ENCODE results near the gene IMMP2L.
"Not testable (repeated sequence)": the region's sequence is repeated elsewhere in the genome, so short reads cannot be mapped to it uniquely, and the experiment has no call there.

The IMMP2L gene

DNA sequence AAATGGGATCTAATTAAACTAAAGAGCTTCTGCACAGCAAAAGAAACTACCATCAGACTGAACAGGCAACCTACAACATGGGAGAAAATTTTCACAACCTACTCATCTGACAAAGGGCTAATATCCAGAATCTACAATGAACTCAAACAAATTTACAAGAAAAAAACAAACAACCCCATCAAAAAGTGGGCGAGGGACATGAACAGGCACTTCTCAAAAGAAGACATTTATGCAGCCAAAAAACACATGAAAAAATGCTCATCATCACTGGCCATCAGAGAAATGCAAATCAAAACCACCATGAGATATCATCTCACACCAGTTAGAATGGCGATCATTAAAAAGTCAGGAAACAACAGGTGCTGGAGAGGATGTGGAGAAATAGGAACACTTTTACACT, 111.6 kb downstream of the IMMP2L start:
- DNase-seq = not testable (repeated sequence)

DNA sequence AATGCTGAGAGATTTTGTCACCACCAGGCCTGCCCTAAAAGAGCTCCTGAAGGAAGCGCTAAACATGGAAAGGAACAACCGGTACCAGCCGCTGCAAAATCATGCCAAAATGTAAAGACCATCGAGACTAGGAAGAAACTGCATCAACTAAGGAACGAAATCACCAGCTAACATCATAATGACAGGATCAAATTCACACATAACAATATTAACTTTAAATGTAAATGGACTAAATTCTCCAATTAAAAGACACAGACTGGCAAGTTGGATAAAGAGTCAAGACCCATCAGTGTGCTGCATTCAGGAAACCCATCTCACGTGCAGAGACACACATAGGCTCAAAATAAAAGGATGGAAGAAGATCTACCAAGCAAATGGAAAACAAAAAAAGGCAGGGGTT, 114.8 kb downstream of the IMMP2L start:
- DNase-seq = not testable (repeated sequence)

DNA sequence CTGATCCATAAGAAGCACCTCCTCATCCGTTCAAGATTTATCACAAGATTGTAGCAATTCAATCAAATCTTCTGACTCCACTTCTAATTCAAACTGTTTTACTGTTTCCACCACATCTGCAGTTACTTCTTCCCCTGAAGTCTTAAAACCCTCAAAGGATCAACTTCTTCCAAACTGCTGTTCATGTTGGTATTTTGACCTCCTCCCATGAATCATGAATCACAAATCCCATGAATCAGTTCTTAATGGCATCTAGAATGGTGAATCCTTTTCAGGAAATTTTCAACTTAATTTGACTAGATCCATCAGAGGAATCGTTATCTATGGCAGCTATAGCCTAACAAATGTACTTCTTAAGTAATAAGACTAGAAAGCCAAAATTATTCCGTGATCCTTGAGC, 122.3 kb downstream of the IMMP2L start:
- DNase-seq = no peak

DNA sequence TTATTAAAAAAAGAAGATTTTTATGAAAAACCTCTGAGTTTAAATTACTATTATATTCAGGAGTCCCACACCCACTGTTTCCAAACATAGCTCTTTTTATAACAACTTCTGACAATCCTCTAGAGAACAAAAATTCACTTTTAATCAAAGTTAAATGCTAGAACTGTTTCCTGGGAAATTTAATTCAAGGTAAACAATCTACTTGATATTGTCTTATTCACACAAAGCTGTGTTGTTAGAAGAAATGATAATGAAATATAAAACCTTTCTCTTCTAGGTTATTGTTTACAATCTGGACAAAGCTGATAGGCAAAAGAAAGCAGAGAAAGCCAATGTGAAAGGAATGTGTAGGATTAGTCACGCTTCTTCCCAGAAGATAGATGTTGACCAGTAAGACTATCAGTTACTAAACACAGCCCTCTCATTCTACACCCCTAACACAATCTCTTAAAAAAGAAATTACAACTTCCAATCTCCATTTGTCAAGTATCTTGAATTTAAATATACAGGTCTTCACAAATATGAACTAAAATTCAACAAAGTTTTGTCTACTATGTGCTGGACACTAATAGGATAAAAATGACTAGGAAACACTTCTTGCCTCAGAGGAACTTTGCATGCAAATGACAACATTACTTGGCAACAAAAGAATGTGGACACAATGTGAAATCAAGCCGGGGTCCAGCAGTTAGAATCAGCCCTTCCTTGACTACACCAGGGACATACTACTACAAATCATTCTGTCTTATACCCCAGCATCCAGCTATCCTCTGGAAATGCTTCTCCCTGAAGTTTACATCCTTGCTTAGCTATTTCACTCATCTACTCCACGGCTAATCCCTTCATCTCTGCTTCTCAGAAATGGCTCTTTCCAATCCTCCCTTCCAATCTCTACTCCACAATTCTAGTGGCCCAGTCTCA, 123.7 kb downstream of the IMMP2L start:
- DNase-seq = no peak

DNA sequence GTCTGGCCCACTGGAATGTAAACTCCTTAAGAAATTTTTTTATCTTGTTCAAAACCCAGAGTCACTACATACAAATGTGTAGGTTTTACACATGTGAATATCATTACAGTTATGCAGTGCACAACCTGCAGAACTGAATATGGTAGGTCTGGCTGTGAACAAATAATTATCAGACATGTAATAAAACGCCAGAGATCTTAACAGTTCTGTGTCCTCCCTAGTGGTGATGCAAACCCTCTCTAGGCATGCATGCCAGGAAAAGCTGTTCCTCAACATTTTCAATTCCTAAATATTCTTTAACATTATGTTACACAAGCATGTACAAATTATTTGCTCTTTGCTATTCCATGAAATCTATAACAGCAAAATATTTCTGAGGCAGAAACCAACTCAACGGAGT, 124.6 kb downstream of the IMMP2L start:
- no peak for DNase-seq

GRCh38 chr7:111436608-111437007, 125.7 kb downstream of the IMMP2L start:
- DNase-seq = no peak

DNA sequence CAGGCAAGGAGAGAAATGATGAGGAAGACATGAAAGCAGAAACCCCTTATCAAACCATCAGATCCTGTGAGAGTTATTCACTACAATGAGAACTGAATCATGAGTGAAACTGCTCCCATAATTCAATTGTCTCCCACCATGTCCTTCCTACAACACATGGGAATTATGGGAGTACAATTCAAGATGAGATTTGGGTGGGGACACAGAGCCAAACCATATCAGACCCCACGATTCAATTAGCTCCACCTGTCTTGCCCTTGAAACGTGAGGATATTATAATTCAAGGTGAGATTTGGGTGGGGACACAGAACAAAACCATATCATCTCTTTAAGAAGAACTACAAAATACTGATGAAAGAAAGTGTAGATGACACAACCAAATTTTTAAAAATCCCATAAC, 128.9 kb downstream of the IMMP2L start:
- DNase-seq = no peak

GRCh38 chr7:111429781-111430180, 132.5 kb downstream of the IMMP2L start:
- DNase-seq = no peak

DNA sequence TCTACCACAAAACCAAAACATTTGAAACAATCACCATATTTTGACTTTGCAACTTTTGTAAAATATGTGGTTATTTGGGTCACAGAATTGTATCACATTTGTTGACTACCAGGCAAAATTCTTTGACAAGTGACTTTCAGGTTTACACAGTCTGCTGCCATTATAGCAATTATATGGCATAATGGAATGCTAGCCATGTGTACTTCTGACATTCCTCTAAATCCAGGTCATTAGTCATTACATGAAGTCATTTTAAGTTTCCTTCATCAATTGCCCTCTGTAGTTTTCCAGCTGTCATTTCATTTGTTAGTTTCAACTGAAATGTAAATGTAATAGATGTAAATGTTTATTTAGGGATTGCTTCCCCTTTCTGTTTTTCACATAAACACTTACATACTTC, 137.5 kb downstream of the IMMP2L start:
- no peak for DNase-seq

GRCh38 chr7:111414374-111414773, 147.9 kb downstream of the IMMP2L start:
- no peak for DNase-seq

DNA sequence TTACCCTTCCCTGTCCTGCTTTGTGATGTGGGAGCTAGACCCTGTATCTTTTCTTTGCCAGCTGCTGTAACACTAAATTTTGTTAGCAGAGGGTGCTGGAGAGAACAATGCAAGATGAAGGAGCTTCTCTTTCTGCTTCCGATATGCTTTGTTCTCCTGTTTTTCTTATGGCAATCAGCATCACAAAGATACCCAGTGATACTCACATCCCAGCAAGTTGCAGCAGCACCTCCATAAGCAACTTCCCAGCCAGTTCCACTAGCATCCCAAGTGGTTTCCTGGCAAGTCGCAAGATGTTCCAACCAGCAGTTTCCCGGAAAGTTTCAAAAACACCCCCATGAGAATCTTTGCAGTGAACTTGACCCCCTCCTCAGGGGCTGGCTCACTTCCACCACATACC, 148.6 kb downstream of the IMMP2L start:
- no peak for DNase-seq

GRCh38 chr7:111410899-111411298, 151.4 kb downstream of the IMMP2L start:
- no peak for DNase-seq

DNA sequence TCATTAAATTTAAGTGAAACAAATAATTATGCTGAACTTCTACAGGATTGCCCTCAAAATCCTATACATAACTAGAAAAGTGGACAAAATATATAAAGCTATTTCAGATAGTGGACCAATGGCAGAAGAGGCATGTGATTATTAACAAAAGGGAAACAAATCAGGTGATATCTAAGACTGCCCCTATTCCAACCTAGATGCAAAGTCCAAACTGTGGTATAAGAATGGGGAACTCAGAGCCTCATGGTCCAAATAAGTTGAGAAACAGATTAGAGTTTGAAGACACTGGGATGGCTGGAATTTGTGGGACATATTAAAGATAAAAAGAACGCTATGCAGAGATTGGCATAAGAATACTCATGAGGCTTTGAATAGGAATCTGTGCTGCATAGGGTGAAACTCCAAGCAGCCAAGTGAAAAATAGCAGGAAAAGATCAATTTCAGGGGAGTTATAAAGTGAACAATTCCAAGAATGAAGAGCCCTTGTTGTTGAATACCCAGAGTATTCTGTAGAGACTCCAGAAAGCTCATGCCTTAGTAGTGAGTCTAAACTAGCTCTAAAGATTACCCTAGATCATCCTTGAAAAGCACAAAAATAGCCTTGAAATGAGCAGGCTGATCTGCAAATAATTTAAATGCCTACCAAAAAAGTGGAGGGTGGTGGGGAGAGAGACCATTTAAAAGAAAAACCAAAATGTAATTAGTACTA, 152.4 kb downstream of the IMMP2L start:
- DNase-seq = no peak

DNA sequence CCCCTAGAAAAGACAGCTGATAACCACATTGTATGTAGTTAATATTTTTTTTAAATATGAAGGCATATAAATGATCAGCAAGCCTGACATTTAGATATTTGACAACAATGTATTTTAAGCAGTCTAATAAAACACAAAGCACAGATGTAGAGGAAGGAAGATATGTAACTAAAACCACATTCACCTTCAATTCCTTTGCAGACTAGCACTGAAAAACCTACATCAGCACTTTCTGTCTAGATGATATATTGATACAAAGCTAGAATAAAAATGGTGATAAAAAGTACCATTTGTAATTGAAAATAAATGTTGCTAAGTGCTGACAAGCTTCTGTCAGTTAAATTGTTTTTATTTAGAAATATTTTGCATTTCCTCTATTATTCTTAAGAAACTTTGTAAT, 153.6 kb downstream of the IMMP2L start:
- DNase-seq = no peak

GRCh38 chr7:111407258-111407657, 155.0 kb downstream of the IMMP2L start:
- DNase-seq = no peak

- DNase-seq = no peak
These were observed 156.7 kb downstream of the IMMP2L start for GRCh38 chr7:111405621-111406020.

GRCh38 chr7:111401516-111401915, 160.8 kb downstream of the IMMP2L start:
- DNase-seq = no peak

- no peak for DNase-seq
These were observed 162.2 kb downstream of the IMMP2L start for GRCh38 chr7:111400088-111400487.

DNA sequence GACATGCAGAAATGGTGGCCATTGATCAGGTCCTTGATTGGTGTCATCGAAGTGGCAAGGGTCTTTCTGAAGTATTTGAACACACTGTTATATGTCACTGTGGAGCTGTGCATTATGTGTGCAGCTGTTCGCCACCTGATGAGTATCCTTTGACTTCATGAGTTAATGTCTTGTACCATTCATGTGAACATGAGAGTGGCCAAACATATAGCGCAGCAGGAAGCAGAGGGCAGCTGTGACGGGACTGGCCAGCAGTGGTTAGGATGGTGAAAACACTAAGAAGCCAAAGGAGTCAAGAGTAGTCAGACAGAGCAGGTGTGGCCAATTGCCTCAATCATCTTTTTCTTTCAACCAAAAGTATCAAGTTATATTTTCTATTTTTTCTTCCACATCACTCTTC, 167.4 kb downstream of the IMMP2L start:
- no peak for DNase-seq

GRCh38 chr7:111393011-111393754, 169.1 kb downstream of the IMMP2L start:
- DNase-seq = no peak

GRCh38 chr7:111392294-111392693, 170.0 kb downstream of the IMMP2L start:
- no peak for DNase-seq

DNA sequence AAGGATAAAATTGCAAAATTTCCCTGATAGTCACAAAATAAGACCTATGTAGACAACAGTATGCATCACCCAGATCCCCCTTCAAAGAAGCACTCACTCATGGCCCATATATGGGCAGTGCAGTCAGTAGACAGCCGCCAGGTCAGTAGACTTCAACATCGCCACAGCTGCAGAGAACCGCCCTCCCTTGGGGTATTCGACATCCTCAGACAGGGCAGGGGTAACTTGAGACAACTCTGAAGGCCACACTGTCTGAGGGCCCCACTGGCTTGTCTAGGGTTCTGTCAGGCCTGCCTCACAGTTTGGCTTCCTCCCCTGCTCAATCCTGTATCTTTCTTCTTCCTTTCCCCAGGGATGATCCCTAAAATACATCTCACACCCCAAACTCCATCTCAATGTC, 172.3 kb downstream of the IMMP2L start:
- DNase-seq = no peak

DNA sequence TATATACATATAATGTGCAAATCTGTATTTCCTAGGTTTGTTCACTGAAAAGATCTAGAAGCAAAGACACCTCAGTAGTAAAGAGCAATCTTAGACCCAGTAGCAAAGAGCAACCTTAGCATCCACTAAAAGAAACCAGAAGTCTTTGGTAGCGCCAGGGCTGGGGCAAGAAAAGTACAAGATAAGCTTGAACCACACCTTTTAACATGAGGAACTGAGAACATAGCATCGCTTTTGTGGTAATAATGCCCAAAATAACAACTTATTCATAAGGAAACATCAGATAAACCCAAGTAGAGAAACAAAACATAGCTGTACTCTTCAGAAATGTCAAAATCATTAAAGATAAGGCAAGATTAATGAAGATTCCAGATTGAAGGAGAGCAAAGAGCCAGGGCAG, 173.4 kb downstream of the IMMP2L start:
- DNase-seq = no peak

- DNase-seq = no peak
These were observed 174.3 kb downstream of the IMMP2L start for GRCh38 chr7:111388016-111388415.

Data from activated CD4-positive, CD25-positive, alpha-beta regulatory T cell (primary cell).